Measurements from ENCODE around the gene LZTS2. TPM values are rescaled to one million over a fixed set of nuclear protein-coding genes. Genes with fewer than 3 reads are reported as not detected.
A peak's percentile ranks its signal among the peaks of the same experiment; 100 is the strongest.

The LZTS2 gene
- total RNA-seq, 1 experiment from 2014 or later: 69.1 TPM

GRCh38 chr10:101019440-101019703, 19.8 kb downstream of the LZTS2 start:
- Mint-ChIP-seq H3K27me3 (ENCODE audit: low read depth) (peaks cover 77% of the 10 kb centered on the region), H3K4me1 (peaks cover 10 to 22% of the 10 kb centered on the region in 2 experiments), H3K4me3 (peak overlapping the region in 1 of 2 experiments; percentile 72; a peak in 2 of 5 replicates), H3K9me3 (no peaks in the 10 kb centered on the region; a peak in 1 of 5 replicates), H3K36me3 (ENCODE audit: insufficient read depth in 1 of 3, low read depth in 3 of 3) (no peaks in the 10 kb centered on the region), H3K27ac (no peak overlapping the region)
- no peak overlapping the region for H2BK5ac ChIP-seq (ENCODE audit: insufficient read length, low read length)
- H3K4me2 ChIP-seq (ENCODE audit: insufficient read depth, insufficient read length, low read length): peak overlapping the region; percentile 61
- H3K27ac ChIP-seq (ENCODE audit: insufficient read length, low read depth, low read length): no peak overlapping the region
- no peaks in the 10 kb centered on the region for H3K79me2 ChIP-seq (ENCODE audit: insufficient read depth, low read length)
- no peaks in the 10 kb centered on the region for H3K79me1 ChIP-seq (ENCODE audit: insufficient read depth, low read depth, low read length, poor library complexity, severe bottlenecking)
- no peak overlapping the region for H3K56ac ChIP-seq (ENCODE audit: insufficient read length, low read depth, low read length)
- no peak overlapping the region for H3K4ac ChIP-seq (ENCODE audit: low read depth, low read length)
- no peaks in the 10 kb centered on the region for H3K4me1 ChIP-seq (ENCODE audit: insufficient read depth, low read length)
- H3K14ac ChIP-seq (ENCODE audit: insufficient read depth, low read length): no peak overlapping the region
- peaks cover 10% of the 10 kb centered on the region for H3K23me2 ChIP-seq (ENCODE audit: insufficient read length, low read depth, low read length, poor library complexity, severe bottlenecking)
- H2BK20ac ChIP-seq (ENCODE audit: low read depth, low read length, poor library complexity, severe bottlenecking): no peak overlapping the region
- no peak overlapping the region for H3T11ph ChIP-seq (ENCODE audit: low read length)
- H2BK120ac ChIP-seq (ENCODE audit: low read depth, low read length, poor library complexity, severe bottlenecking): no peak overlapping the region
- no peak overlapping the region for H2AK5ac ChIP-seq (ENCODE audit: insufficient read length, low read length)
- H3K23ac ChIP-seq (ENCODE audit: insufficient read length, low read depth, low read length): no peak overlapping the region
- no peak overlapping the region for H3K18ac ChIP-seq (ENCODE audit: insufficient read length, low read depth, low read length)
- WGBS (ENCODE audit: extremely low coverage, insufficient read length, low lambda C conversion rate): no CpG with 5 or more reads among the region's 2 CpGs
- no peak overlapping the region for H4K5ac ChIP-seq (ENCODE audit: insufficient read length, low read depth, low read length)
- no peak overlapping the region for H2BK12ac ChIP-seq (ENCODE audit: insufficient read length, low read depth, low read length)
- no peak overlapping the region for H3K9ac ChIP-seq (ENCODE audit: extremely low read depth, insufficient read length, low read length)
- no peaks in the 10 kb centered on the region for H3K9me3 ChIP-seq (ENCODE audit: control insufficient read depth, low read depth, low read length)
- no peaks in the 10 kb centered on the region for H4K20me1 ChIP-seq (ENCODE audit: control insufficient read depth, insufficient read depth, insufficient read length)
- H2AFZ ChIP-seq (ENCODE audit: low read length): no peak overlapping the region
- no peak for DNase-seq
- H3K27me3 ChIP-seq (ENCODE audit: insufficient read depth, low read length): peaks cover 17% of the 10 kb centered on the region; the same call in 1 of the 2 replicates
- no peak for TF ChIP-seq CTCF (conservative IDR thresholded peaks at IDR 0.05)
- no peak overlapping the region for H4K91ac ChIP-seq (ENCODE audit: insufficient read length, low read depth, low read length)
- no peak overlapping the region for H4K8ac ChIP-seq (replicated peaks; ENCODE audit: insufficient read length, low read depth, low read length)
- H2BK15ac ChIP-seq (ENCODE audit: low read depth, low read length): no peak overlapping the region
